ENCODE measurements around the gene DPP9. TPM values are rescaled to one million over a fixed set of nuclear protein-coding genes. Genes with fewer than 3 reads are reported as not detected.

Gene DPP9
- total RNA-seq, 1 donor from 2014 or later = 42.9 TPM

DNA sequence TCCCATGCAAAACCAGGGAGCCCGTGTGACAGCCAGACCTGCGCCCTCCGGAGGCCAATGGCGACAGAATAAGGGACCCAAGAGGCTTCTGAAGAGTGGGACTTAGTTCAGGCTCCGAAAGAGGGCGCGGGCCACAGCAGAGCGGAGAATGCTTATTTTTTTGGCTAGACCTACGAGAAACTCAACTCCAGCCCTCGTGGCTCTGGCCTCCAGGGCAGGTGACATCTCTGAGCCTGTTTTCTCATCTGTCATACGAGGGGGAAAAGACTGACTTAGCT, 23.0 kb downstream of the DPP9 start:
- DNase-seq (ENCODE audit: extremely low spot score, unreplicated experiment) = no peak
- no peak overlapping the region for H3K27ac Mint-ChIP-seq
- H3K36me3 Mint-ChIP-seq = no peaks in the 10 kb centered on the region
- H3K27me3 Mint-ChIP-seq = no peaks in the 10 kb centered on the region
- H3K4me3 Mint-ChIP-seq = no peak overlapping the region
- TF ChIP-seq, protein P1, sequence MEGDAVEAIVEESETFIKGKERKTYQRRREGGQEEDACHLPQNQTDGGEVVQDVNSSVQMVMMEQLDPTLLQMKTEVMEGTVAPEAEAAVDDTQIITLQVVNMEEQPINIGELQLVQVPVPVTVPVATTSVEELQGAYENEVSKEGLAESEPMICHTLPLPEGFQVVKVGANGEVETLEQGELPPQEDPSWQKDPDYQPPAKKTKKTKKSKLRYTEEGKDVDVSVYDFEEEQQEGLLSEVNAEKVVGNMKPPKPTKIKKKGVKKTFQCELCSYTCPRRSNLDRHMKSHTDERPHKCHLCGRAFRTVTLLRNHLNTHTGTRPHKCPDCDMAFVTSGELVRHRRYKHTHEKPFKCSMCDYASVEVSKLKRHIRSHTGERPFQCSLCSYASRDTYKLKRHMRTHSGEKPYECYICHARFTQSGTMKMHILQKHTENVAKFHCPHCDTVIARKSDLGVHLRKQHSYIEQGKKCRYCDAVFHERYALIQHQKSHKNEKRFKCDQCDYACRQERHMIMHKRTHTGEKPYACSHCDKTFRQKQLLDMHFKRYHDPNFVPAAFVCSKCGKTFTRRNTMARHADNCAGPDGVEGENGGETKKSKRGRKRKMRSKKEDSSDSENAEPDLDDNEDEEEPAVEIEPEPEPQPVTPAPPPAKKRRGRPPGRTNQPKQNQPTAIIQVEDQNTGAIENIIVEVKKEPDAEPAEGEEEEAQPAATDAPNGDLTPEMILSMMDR (conservative IDR thresholded peaks at IDR 0.05) = no peak
- H3K9me3 Mint-ChIP-seq = no peaks in the 10 kb centered on the region
- no peaks in the 10 kb centered on the region for H3K4me1 Mint-ChIP-seq (ENCODE audit: unreplicated experiment)

DNA sequence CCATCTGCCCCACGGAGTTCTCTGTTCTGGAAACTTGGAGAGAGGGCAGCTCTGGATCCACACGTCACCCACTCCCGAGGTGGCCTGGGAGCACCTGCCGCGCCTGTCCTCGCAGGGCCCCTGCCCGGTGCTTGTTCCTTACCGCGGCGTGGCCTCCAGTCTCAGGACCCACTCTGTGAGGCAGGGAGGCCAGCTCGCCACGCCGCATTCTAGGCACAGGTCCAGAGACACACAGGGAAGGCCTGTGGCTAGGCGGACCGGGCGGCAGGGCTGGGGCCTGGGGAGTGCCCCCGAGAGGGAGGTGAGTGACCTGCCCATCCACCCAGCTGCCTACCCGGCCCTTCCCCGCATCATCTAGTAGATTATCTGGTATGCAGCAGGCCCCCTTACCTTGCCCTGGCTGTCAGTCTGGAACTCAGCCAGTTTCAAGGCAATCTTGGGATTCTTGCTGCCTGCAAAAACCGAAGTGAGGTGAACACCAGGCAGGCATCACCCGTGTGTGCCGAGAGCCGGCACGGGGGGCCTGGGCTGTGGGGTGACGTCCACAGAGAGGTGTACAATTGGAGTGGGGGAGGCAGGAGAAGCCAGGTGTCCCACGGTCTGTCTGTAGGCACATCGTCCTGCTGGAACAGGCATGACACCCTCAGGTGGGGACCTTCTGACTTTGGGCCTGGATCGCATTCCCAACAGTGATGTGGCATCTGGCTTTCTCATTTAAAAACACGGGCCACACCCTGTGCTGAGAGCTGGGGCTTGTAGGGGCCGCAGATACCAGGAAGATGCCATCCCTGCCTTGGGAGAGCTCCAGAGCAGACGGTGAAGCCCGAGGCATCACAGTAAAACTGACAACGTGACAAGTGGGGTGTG, 23.6 kb downstream of the DPP9 start:
- no peak overlapping the region for H3K27ac Mint-ChIP-seq
- no peaks in the 10 kb centered on the region for H3K36me3 Mint-ChIP-seq
- no peaks in the 10 kb centered on the region for H3K9me3 Mint-ChIP-seq
- no peak overlapping the region for H3K4me3 Mint-ChIP-seq
- no peaks in the 10 kb centered on the region for H3K27me3 Mint-ChIP-seq
- no peak for DNase-seq (ENCODE audit: extremely low spot score, unreplicated experiment)
- no peaks in the 10 kb centered on the region for H3K4me1 Mint-ChIP-seq (ENCODE audit: unreplicated experiment)
- TF ChIP-seq, protein P1 (conservative IDR thresholded peaks at IDR 0.05) = no peak

GRCh38 chr19:4697304-4697703, 26.3 kb downstream of the DPP9 start:
- no peaks in the 10 kb centered on the region for H3K9me3 Mint-ChIP-seq
- H3K4me1 Mint-ChIP-seq (ENCODE audit: unreplicated experiment) = no peaks in the 10 kb centered on the region
- no peak overlapping the region for H3K4me3 Mint-ChIP-seq
- TF ChIP-seq, protein P1 (conservative IDR thresholded peaks at IDR 0.05) = no peak
- H3K27ac Mint-ChIP-seq = no peak overlapping the region
- no peaks in the 10 kb centered on the region for H3K27me3 Mint-ChIP-seq
- H3K36me3 Mint-ChIP-seq = peaks cover 3% of the 10 kb centered on the region
- DNase-seq (ENCODE audit: extremely low spot score, unreplicated experiment) = no peak

DNA sequence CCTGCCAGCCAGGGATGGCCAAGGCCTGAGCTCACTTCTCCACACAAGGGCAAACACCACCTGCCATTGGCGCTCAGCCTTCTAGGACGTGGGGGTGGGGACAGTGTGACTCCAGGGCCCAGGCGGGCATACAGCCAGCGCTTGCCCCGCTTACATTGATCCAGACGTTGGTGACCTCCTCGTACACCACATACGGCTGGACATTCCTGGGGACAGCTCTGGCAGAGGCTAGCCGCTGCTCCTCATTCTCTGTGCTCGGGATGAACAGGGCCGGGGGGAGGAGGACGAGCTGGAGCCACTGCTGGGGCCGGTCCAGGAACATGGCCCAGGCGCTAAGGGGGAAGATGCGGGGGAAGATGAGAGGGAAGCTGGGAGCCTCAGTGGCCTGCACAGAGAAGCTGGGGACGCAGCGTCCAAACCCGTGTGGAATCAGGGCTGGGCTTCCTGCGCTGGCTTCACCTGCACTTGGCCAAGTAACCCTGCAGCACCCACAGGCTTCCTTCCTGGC, 28.4 kb downstream of the DPP9 start:
- H3K4me1 Mint-ChIP-seq (ENCODE audit: unreplicated experiment) = no peaks in the 10 kb centered on the region
- TF ChIP-seq, protein P1 (conservative IDR thresholded peaks at IDR 0.05) = no peak

DNA sequence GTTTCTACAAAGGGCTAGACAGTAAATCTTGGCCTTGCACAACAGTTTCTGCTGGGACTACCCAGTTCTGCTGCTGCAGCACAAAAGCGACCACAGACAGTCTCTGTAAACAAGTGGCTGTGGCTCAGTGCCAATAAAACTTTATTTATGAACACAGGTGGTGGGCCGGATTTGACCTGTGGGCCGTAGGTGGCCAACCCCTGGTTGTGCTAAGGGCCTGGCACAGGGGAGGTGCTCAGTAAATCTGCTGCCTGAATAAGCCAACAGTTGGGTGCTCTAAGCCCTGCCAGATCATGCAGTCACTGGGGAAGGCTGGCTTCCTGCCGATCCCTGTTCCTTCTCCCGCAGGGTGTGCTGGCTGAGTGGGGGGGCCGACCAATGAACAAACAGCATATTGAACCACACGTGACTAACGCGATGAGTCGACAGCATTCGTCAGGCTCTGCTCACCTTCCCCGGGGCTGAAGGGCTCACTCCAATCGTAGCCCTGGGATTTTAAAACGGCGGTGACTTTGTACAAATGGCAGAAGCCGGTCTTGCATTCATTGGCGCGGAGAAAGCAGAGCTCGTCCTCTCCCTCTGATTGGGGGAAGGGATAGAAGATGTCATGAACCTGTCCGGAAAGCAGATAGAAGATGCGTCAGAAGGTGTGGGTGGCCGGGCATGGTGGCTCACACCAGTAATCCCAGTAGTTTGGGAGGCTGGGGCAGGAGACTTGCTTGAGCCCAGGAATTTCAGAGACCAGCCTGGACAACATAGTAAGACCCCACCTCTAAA, 29.2 kb downstream of the DPP9 start:
- no peaks in the 10 kb centered on the region for H3K4me1 Mint-ChIP-seq (ENCODE audit: unreplicated experiment)
- no peaks in the 10 kb centered on the region for H3K9me3 Mint-ChIP-seq
- TF ChIP-seq, protein P1 (conservative IDR thresholded peaks at IDR 0.05) = no peak
- no peak overlapping the region for H3K27ac Mint-ChIP-seq
- peaks cover 7% of the 10 kb centered on the region for H3K36me3 Mint-ChIP-seq
- no peak for DNase-seq (ENCODE audit: extremely low spot score, unreplicated experiment)
- no peak overlapping the region for H3K4me3 Mint-ChIP-seq
- no peaks in the 10 kb centered on the region for H3K27me3 Mint-ChIP-seq

More for the DNA sequence above, 28.4 kb downstream of the DPP9 start:
- peaks cover 7% of the 10 kb centered on the region for H3K36me3 Mint-ChIP-seq
- H3K4me3 Mint-ChIP-seq = no peak overlapping the region
- no peak for DNase-seq (ENCODE audit: extremely low spot score, unreplicated experiment)
- no peak overlapping the region for H3K27ac Mint-ChIP-seq
- H3K27me3 Mint-ChIP-seq = no peaks in the 10 kb centered on the region
- H3K9me3 Mint-ChIP-seq = no peaks in the 10 kb centered on the region
